PC-9 (cell line): ENCODE data around the gene AKAP13.

Experiments
- EZH2 ChIP-seq: fragments of 200-600 bp; sonication (generic); IDR thresholded peaks from 2 replicates; pipeline ENCODE4 v1.8.0; 2017; ENCODE audit warnings: antibody characterized with exemption, low read depth
- TF ChIP-seq, protein P1 (sequence below): fragments of 200-600 bp; sonication (generic); conservative IDR thresholded peaks from 2 replicates; pipeline ENCODE4 v1.6.1; 2017; ENCODE audit warnings: mixed run types, antibody characterized with exemption, mild to moderate bottlenecking, moderate library complexity

DNA sequence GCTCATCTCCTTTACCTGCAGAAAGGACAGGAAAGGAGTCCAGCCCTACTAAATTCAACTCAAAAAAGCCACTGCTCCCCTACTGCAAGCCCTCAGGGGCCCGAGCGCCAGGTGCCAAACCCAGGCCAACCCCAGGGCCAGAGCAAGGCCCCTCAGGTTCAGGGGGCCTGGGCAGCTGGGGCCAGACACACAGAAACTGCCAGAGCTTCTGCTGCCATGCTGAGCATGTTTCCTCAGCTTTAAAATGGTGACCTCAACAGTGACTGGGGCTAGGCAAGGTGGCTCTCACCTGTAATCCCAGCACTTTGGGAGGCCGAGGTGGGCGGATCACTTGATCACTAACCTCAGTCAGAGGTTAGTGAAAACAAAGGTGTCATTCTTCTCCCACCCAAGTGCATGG, 375.5 kb downstream of the AKAP13 start:
- TF ChIP-seq, protein P1, sequence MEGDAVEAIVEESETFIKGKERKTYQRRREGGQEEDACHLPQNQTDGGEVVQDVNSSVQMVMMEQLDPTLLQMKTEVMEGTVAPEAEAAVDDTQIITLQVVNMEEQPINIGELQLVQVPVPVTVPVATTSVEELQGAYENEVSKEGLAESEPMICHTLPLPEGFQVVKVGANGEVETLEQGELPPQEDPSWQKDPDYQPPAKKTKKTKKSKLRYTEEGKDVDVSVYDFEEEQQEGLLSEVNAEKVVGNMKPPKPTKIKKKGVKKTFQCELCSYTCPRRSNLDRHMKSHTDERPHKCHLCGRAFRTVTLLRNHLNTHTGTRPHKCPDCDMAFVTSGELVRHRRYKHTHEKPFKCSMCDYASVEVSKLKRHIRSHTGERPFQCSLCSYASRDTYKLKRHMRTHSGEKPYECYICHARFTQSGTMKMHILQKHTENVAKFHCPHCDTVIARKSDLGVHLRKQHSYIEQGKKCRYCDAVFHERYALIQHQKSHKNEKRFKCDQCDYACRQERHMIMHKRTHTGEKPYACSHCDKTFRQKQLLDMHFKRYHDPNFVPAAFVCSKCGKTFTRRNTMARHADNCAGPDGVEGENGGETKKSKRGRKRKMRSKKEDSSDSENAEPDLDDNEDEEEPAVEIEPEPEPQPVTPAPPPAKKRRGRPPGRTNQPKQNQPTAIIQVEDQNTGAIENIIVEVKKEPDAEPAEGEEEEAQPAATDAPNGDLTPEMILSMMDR: no peak
- no peak for TF ChIP-seq EZH2
